ENCODE results near the gene YDJC.
"Not testable (repeated sequence)": the region's sequence is repeated elsewhere in the genome, so short reads cannot be mapped to it uniquely, and the experiment has no call there.

The YDJC gene

GRCh38 chr22:21598302-21598701 is 31.5 kb downstream of the YDJC start:
- DNase-seq (ENCODE audit: low read depth): no peak
- no peak for TF ChIP-seq CTCF (conservative IDR thresholded peaks at IDR 0.05; ENCODE audit: low read depth, low read length)
- H3K4me3 ChIP-seq (ENCODE audit: low read length): no peak overlapping the region

- DNase-seq (ENCODE audit: low read depth); H3K4me3 ChIP-seq (ENCODE audit: low read length): not testable (repeated sequence)
Observed at GRCh38 chr22:21596356-21597135, 33.3 kb downstream of the YDJC start.

GRCh38 chr22:21594865-21595452 is 34.9 kb downstream of the YDJC start:
- TF ChIP-seq CTCF (conservative IDR thresholded peaks at IDR 0.05; ENCODE audit: low read depth, low read length): no peak
- DNase-seq (ENCODE audit: low read depth): no peak
- H3K4me3 ChIP-seq (ENCODE audit: low read length): no peak overlapping the region

- no peak overlapping the region for H3K4me3 ChIP-seq (ENCODE audit: low read length)
- DNase-seq (ENCODE audit: low read depth): no peak
- TF ChIP-seq CTCF (conservative IDR thresholded peaks at IDR 0.05; ENCODE audit: low read depth, low read length): peak; percentile 61
Observed at GRCh38 chr22:21593406-21594232, 36.2 kb downstream of the YDJC start.

GRCh38 chr22:21592422-21592821 is 37.4 kb downstream of the YDJC start:
- no peak overlapping the region for H3K4me3 ChIP-seq (ENCODE audit: low read length)
- no peak for TF ChIP-seq CTCF (conservative IDR thresholded peaks at IDR 0.05; ENCODE audit: low read depth, low read length)
- no peak for DNase-seq (ENCODE audit: low read depth)

- no peak overlapping the region for H3K4me3 ChIP-seq (ENCODE audit: low read length)
- no peak for TF ChIP-seq CTCF (conservative IDR thresholded peaks at IDR 0.05; ENCODE audit: low read depth, low read length)
- DNase-seq (ENCODE audit: low read depth): no peak
Observed at GRCh38 chr22:21591695-21592094, 38.1 kb downstream of the YDJC start.

GRCh38 chr22:21590809-21591641 is 38.8 kb downstream of the YDJC start:
- TF ChIP-seq CTCF (conservative IDR thresholded peaks at IDR 0.05; ENCODE audit: low read depth, low read length): no peak
- no peak overlapping the region for H3K4me3 ChIP-seq (ENCODE audit: low read length)
- no peak for DNase-seq (ENCODE audit: low read depth)

Measured in retinal pigment epithelial cell (primary cell).